ENCODE data around the gene PTGES3.

- TF ChIP-seq CTCF (conservative IDR thresholded peaks at IDR 0.05) (no peak), EZH2 (IDR thresholded peaks at IDR 0.05; ENCODE audit: low read depth) (no peak)
Observed at GRCh38 chr12:56682323-56682722, 5.8 kb downstream of the PTGES3 start.
